PC-3 (cell line): Measurements from ENCODE around the gene FZD10.

Experiments used
- EZH2 ChIP-seq: fragments of 300-600 bp; sonication (generic); IDR thresholded peaks from one replicate; pipeline ENCODE4 v1.6.1; 2017; ENCODE audit warnings: antibody characterized with exemption, mild to moderate bottlenecking, low read length; ENCODE audit not compliant: unreplicated experiment
- EZH2phosphoT487 ChIP-seq: fragments of 300-600 bp; sonication (generic); IDR thresholded peaks from 2 replicates; pipeline ENCODE4 v1.6.1; 2018; ENCODE audit warnings: mild to moderate bottlenecking, antibody characterized with exemption, low read length, borderline replicate concordance
- TF ChIP-seq, protein P1 (sequence below): fragments of 300-600 bp; sonication (generic); conservative IDR thresholded peaks from 2 replicates; pipeline ENCODE4 v1.5.1; 2017; ENCODE audit warnings: antibody characterized with exemption, low read depth, mild to moderate bottlenecking, low read length

DNA sequence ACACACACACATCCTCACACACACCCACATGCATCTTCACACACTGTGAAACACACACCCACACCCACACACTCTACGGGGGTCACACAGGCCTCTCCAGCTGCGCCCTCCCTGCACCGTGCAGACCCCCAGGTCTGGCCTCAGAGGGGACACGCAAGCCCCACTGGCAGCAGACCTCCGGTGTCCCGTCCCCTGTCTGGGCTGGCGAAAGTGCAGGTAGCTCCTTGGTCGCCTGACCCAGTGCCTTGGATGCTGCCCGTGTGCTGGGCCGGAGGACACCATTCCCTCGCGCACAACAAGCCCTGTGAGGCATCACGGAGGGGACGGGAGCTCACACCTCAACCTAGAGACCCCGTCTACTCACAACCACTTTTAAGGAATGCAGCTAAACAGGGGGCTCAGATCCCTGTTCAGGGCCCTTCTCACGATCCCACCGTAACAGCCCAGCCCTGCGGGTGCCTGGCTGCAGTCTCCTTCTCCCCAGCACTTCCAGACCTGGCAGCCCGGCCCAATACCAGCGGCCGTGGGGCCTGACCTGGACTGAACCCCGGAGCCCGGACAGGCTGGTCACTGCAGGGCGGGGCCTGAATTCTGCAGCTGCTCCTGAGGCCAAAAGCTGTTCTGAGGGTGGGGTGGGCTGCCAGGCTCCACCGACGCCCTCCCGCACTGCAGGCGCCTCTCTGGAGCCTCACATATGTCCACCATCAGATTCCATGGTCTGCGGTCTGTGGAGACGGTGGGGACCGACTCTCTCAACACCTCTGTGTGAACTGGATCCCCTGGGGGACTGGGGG, 42.1 kb upstream of the FZD10 start:
- TF ChIP-seq, protein P1, sequence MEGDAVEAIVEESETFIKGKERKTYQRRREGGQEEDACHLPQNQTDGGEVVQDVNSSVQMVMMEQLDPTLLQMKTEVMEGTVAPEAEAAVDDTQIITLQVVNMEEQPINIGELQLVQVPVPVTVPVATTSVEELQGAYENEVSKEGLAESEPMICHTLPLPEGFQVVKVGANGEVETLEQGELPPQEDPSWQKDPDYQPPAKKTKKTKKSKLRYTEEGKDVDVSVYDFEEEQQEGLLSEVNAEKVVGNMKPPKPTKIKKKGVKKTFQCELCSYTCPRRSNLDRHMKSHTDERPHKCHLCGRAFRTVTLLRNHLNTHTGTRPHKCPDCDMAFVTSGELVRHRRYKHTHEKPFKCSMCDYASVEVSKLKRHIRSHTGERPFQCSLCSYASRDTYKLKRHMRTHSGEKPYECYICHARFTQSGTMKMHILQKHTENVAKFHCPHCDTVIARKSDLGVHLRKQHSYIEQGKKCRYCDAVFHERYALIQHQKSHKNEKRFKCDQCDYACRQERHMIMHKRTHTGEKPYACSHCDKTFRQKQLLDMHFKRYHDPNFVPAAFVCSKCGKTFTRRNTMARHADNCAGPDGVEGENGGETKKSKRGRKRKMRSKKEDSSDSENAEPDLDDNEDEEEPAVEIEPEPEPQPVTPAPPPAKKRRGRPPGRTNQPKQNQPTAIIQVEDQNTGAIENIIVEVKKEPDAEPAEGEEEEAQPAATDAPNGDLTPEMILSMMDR, result no peak
- no peak for TF ChIP-seq EZH2phosphoT487
- TF ChIP-seq EZH2, result no peak
